H1 (cell line): ENCODE results near the gene RAB1B. TPM values are rescaled to one million over a fixed set of nuclear protein-coding genes. Genes with fewer than 3 reads are reported as not detected.

Experiments
- CREB1 ChIP-seq: IDR thresholded peaks from 2 replicates; pipeline ENCODE4 v1.6.1; 2012; ENCODE audit warnings: inconsistent platforms
- EZH2 ChIP-seq: fragments of 200-600 bp; sonication (generic); IDR thresholded peaks from 2 replicates; pipeline ENCODE4 v1.7.1; 2012; ENCODE audit warnings: low read depth, mild to moderate bottlenecking, moderate library complexity, low read length, inconsistent platforms; ENCODE audit not compliant: severe bottlenecking
- GTF2F1 ChIP-seq: IDR thresholded peaks from 2 replicates; pipeline ENCODE4 v1.6.1; 2012; ENCODE audit warnings: low read depth, low read length, improper control_type of control experiment, borderline replicate concordance
- KDM1A ChIP-seq: fragments of 200-600, 300-600 bp; sonication (generic); IDR thresholded peaks from 2 replicates; pipeline ENCODE4 v1.7.1; 2016; ENCODE audit warnings: mild to moderate bottlenecking, low read length, borderline replicate concordance
- POU5F1 ChIP-seq: IDR thresholded peaks from 2 replicates; pipeline ENCODE4 v1.6.1; 2011; ENCODE audit warnings: low read depth, mild to moderate bottlenecking, low read length, moderate library complexity
- SUZ12 ChIP-seq: fragments of 200-600 bp; sonication (generic); IDR thresholded peaks from 2 replicates; pipeline ENCODE4 v1.6.1; 2012; ENCODE audit warnings: mild to moderate bottlenecking, inconsistent platforms, low read length, moderate library complexity, mixed read lengths
- TAF1 ChIP-seq: IDR thresholded peaks from 2 replicates; pipeline ENCODE4 v1.6.1; 2011; ENCODE audit warnings: mild to moderate bottlenecking, low read depth, low read length
- TAF7 ChIP-seq: optimal IDR thresholded peaks from 2 replicates; pipeline ENCODE3; 2011; ENCODE audit warnings: low read depth, mild to moderate bottlenecking, inconsistent platforms, low read length, moderate library complexity, borderline replicate concordance
- TEAD4 ChIP-seq: IDR thresholded peaks from 2 replicates; pipeline ENCODE4 v1.6.1; 2012; ENCODE audit warnings: low read depth, low read length, inconsistent platforms, mixed read lengths
- polyA plus RNA-seq, 7 experiments: library from polyadenylated mRNA; depleted of rRNA in 3 of 7; stranded (reverse) in 5 of 7; unstranded in 2 of 7; fragments of >200 nt in 5 of 7; fragments of 200-250 nt in 2 of 7; gene quantifications; 1 replicate in 5 of 7; 2 replicates in 1 of 7; 4 replicates in 1 of 7; pipeline versions ENCODE4 v1.2.1 to v1.2.3, GENCODE V29; 2011 to 2013; ENCODE audit warnings: missing spikeins in 2 of 7, mixed read lengths in 2 of 7
- total RNA-seq: library from RNA; stranded (reverse); fragmentation: NEBNext Ultra II Directional; extraction: Animal tissue kit (Norgen Biotek cat#: 25700); gene quantifications from 2 replicates; pipeline ENCODE4 v1.2.1, GENCODE V29; 2021
- TF ChIP-seq, protein P1 (sequence below): fragments of 300-600 bp; sonication (generic); IDR thresholded peaks from 2 replicates; pipeline ENCODE4 v1.7.1; 2012; ENCODE audit warnings: low read length, moderate library complexity, mild to moderate bottlenecking, inconsistent platforms; ENCODE audit not compliant: insufficient replicate concordance
- TF ChIP-seq, protein P2 (sequence below): IDR thresholded peaks from 2 replicates; pipeline ENCODE4 v1.6.1; 2012; ENCODE audit warnings: inconsistent platforms
- TF ChIP-seq, protein P3 (sequence below): IDR thresholded peaks from 2 replicates; pipeline ENCODE4 v1.6.1; 2012; ENCODE audit warnings: inconsistent platforms

RAB1B gene
- total and polyA plus RNA-seq, 2 of the 8 experiments (the other 6 are each of a cell fraction or from before 2014, with no cell fraction given), result 100 to 217 TPM

DNA sequence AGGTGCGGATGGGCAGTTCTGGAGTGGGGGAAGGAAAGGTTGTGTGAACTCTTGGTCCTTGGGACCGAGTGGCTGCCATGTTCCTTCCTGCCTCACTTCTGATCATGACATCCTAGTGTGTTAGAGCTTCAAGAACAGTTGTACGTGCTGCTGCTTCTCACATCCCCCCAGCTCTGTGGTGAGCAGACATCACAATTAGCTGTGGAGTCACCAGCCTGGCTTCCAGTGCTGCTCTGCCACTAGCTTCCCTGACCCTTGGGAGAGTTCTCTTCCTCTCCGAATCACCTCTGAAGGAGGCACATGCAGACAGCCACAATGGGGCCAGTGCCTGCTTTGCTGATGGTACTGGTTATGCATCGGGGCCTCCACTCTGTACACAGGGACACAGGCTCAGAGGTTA, 6.2 kb upstream of the RAB1B start (continued):
- TF ChIP-seq, protein P1, sequence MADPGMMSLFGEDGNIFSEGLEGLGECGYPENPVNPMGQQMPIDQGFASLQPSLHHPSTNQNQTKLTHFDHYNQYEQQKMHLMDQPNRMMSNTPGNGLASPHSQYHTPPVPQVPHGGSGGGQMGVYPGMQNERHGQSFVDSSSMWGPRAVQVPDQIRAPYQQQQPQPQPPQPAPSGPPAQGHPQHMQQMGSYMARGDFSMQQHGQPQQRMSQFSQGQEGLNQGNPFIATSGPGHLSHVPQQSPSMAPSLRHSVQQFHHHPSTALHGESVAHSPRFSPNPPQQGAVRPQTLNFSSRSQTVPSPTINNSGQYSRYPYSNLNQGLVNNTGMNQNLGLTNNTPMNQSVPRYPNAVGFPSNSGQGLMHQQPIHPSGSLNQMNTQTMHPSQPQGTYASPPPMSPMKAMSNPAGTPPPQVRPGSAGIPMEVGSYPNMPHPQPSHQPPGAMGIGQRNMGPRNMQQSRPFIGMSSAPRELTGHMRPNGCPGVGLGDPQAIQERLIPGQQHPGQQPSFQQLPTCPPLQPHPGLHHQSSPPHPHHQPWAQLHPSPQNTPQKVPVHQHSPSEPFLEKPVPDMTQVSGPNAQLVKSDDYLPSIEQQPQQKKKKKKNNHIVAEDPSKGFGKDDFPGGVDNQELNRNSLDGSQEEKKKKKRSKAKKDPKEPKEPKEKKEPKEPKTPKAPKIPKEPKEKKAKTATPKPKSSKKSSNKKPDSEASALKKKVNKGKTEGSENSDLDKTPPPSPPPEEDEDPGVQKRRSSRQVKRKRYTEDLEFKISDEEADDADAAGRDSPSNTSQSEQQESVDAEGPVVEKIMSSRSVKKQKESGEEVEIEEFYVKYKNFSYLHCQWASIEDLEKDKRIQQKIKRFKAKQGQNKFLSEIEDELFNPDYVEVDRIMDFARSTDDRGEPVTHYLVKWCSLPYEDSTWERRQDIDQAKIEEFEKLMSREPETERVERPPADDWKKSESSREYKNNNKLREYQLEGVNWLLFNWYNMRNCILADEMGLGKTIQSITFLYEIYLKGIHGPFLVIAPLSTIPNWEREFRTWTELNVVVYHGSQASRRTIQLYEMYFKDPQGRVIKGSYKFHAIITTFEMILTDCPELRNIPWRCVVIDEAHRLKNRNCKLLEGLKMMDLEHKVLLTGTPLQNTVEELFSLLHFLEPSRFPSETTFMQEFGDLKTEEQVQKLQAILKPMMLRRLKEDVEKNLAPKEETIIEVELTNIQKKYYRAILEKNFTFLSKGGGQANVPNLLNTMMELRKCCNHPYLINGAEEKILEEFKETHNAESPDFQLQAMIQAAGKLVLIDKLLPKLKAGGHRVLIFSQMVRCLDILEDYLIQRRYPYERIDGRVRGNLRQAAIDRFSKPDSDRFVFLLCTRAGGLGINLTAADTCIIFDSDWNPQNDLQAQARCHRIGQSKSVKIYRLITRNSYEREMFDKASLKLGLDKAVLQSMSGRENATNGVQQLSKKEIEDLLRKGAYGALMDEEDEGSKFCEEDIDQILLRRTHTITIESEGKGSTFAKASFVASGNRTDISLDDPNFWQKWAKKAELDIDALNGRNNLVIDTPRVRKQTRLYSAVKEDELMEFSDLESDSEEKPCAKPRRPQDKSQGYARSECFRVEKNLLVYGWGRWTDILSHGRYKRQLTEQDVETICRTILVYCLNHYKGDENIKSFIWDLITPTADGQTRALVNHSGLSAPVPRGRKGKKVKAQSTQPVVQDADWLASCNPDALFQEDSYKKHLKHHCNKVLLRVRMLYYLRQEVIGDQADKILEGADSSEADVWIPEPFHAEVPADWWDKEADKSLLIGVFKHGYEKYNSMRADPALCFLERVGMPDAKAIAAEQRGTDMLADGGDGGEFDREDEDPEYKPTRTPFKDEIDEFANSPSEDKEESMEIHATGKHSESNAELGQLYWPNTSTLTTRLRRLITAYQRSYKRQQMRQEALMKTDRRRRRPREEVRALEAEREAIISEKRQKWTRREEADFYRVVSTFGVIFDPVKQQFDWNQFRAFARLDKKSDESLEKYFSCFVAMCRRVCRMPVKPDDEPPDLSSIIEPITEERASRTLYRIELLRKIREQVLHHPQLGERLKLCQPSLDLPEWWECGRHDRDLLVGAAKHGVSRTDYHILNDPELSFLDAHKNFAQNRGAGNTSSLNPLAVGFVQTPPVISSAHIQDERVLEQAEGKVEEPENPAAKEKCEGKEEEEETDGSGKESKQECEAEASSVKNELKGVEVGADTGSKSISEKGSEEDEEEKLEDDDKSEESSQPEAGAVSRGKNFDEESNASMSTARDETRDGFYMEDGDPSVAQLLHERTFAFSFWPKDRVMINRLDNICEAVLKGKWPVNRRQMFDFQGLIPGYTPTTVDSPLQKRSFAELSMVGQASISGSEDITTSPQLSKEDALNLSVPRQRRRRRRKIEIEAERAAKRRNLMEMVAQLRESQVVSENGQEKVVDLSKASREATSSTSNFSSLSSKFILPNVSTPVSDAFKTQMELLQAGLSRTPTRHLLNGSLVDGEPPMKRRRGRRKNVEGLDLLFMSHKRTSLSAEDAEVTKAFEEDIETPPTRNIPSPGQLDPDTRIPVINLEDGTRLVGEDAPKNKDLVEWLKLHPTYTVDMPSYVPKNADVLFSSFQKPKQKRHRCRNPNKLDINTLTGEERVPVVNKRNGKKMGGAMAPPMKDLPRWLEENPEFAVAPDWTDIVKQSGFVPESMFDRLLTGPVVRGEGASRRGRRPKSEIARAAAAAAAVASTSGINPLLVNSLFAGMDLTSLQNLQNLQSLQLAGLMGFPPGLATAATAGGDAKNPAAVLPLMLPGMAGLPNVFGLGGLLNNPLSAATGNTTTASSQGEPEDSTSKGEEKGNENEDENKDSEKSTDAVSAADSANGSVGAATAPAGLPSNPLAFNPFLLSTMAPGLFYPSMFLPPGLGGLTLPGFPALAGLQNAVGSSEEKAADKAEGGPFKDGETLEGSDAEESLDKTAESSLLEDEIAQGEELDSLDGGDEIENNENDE, result no peak
- no peak for TF ChIP-seq SUZ12
- TF ChIP-seq KDM1A, result no peak
- TF ChIP-seq, protein P2, sequence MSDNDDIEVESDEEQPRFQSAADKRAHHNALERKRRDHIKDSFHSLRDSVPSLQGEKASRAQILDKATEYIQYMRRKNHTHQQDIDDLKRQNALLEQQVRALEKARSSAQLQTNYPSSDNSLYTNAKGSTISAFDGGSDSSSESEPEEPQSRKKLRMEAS, result no peak
- TF ChIP-seq TAF7, result no peak
- TF ChIP-seq TAF1, result no peak
- TF ChIP-seq CREB1, result no peak
- no peak for TF ChIP-seq EZH2
- TF ChIP-seq POU5F1, result no peak
- TF ChIP-seq, protein P3, sequence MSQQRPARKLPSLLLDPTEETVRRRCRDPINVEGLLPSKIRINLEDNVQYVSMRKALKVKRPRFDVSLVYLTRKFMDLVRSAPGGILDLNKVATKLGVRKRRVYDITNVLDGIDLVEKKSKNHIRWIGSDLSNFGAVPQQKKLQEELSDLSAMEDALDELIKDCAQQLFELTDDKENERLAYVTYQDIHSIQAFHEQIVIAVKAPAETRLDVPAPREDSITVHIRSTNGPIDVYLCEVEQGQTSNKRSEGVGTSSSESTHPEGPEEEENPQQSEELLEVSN, result no peak
- no peak for TF ChIP-seq TEAD4
- no peak for TF ChIP-seq GTF2F1
